ENCODE measurements around the gene SFXN2.

Gene SFXN2

GRCh38 chr10:102779680-102780526 is 65.5 kb downstream of the SFXN2 start:
- DNase-seq = no peak

- DNase-seq = no peak
Measured at GRCh38 chr10:102780527-102780808, 66.0 kb downstream of the SFXN2 start.

- no peak for DNase-seq
Measured at GRCh38 chr10:102781090-102781920, 66.9 kb downstream of the SFXN2 start.

- DNase-seq = no peak
Measured at GRCh38 chr10:102781921-102782557, 67.6 kb downstream of the SFXN2 start.

- no peak for DNase-seq
Measured at GRCh38 chr10:102782673-102783551, 68.5 kb downstream of the SFXN2 start.

- DNase-seq = no peak
Measured at GRCh38 chr10:102783568-102783967, 69.1 kb downstream of the SFXN2 start.

- DNase-seq = no peak
Measured at GRCh38 chr10:102785818-102786217, 71.4 kb downstream of the SFXN2 start.

GRCh38 chr10:102791754-102792395 is 77.4 kb downstream of the SFXN2 start:
- no peak for DNase-seq

Measured in activated CD4-positive, CD25-positive, alpha-beta regulatory T cell treated with anti-CD3 and anti-CD28 coated beads, Interleukin-2, amount 50 U/mL, for 72 hours (primary cell).